AG09309 (cell line): Measurements from ENCODE around the gene CTNNBL1.

Experiments
- DNase-seq: peaks from one replicate; pipeline ENCODE4 v3.0.0-alpha.2; 2010; ENCODE audit warnings: low read depth
- H3K4me3 ChIP-seq: 2 replicates; pipeline ENCODE4 v1.5.1; 2011; ENCODE audit warnings: mild to moderate bottlenecking, low read depth, low read length, moderate library complexity; ENCODE audit not compliant: control insufficient read depth
- TF ChIP-seq, protein P1 (sequence below): IDR thresholded peaks from 2 replicates; pipeline ENCODE4 v1.5.1; 2011; ENCODE audit warnings: mild to moderate bottlenecking, low read depth, low read length, inconsistent platforms; ENCODE audit not compliant: insufficient read depth, control insufficient read depth; ENCODE audit errors: missing control alignments

CTNNBL1 gene

DNA sequence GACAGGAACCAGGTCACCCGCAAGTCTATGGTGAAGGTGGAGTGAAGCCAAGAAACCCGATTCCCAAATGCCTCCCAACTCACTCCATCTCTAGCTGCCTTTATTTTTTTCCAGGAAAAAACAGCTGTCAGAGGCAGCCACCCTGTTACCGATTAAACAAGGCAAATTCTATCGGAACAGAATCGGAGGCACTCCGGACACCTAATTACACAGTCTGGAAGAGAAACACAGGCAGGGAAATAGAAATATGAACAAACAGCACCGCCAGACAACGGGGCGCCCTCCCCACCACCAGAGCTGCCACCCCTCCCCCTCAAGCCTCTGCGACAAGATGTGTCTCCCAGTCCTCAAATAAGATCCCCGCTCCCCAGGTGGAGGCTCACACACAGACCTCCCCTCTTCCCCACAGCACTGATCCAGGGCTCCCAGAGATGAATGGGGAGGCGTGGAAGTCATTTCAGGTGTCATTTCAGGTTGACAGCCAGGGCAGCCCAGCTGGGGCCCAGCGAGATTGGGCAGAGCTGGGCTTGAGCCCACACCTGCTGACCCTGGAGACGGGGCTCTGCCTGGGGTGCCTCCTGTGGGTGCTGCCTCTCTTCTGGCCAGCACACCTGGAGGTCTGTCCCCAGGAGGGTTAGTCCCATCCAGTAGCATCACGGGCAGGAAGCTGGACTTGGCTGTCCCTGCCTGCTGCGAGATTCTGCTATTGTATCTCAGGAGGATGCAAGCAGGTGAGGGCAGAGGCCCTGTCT, 189.3 kb downstream of the CTNNBL1 start:
- DNase-seq = no peak
- no peak overlapping the region for H3K4me3 ChIP-seq
- TF ChIP-seq, protein P1, sequence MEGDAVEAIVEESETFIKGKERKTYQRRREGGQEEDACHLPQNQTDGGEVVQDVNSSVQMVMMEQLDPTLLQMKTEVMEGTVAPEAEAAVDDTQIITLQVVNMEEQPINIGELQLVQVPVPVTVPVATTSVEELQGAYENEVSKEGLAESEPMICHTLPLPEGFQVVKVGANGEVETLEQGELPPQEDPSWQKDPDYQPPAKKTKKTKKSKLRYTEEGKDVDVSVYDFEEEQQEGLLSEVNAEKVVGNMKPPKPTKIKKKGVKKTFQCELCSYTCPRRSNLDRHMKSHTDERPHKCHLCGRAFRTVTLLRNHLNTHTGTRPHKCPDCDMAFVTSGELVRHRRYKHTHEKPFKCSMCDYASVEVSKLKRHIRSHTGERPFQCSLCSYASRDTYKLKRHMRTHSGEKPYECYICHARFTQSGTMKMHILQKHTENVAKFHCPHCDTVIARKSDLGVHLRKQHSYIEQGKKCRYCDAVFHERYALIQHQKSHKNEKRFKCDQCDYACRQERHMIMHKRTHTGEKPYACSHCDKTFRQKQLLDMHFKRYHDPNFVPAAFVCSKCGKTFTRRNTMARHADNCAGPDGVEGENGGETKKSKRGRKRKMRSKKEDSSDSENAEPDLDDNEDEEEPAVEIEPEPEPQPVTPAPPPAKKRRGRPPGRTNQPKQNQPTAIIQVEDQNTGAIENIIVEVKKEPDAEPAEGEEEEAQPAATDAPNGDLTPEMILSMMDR = no peak

DNA sequence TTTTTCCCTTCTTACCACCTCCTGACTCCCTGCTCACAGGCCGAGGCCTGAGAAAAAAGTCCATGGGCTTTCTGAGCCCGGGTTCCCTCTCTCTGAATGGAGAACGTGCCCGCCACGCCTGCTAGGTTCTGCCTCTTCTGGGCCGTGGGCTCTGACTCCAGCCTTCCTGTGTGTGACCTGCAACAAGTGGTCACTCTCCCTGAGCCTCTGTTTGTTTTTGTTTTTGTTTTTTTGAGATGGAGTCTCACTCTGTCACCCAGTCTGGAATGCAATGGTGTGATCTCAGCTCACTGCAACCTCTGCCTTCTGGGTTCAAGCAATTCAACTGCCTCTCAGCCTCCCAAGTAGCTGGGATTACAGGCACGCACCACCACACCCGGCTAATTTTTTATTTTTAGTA, 191.2 kb downstream of the CTNNBL1 start:
- H3K4me3 ChIP-seq = no peak overlapping the region
- DNase-seq = no peak
- TF ChIP-seq, protein P1 = no peak

DNA sequence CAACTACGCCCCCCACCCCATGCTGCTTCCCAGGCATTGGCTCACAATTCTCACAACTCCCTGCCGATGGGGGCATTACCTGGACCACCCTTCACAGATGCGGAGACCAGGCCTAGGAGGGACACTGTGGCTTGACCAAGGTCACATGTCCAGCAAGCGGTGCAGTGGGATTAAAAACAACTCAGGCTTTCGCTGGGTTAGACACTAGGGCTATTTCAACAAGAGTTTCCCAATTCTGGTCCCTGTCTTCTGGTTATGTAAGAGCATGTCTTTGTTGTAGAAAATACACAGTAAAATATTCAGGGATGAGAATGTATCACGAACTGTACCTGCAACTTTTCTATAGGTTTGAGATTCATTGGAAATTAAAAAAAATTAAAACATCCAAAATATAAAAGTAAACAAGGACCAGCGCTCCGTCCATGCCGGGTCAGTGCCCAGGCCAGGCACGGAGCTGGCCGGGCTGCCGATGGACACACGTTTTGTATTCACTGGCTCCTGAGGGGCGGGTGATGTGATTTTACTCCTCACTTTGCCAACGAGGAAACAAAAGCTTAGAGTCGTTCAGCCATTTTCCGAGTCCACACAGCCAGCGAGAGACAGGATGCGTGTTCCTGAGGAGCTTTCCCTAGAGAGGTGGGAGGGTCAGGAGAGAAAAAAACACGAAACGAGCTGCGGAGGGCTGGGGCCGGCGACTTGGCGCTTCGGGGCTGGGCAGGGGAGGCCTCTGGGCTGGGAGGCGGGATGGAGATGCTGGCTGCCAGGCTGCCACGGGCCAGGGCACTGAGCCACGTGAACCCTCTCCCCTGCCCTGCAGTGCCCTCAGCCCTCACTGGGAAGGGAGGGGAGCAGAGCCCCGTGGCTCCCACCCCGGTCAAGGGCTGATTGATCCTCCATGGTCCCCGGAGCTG, 192.0 kb downstream of the CTNNBL1 start:
- no peak for DNase-seq
- TF ChIP-seq, protein P1 = no peak

DNA sequence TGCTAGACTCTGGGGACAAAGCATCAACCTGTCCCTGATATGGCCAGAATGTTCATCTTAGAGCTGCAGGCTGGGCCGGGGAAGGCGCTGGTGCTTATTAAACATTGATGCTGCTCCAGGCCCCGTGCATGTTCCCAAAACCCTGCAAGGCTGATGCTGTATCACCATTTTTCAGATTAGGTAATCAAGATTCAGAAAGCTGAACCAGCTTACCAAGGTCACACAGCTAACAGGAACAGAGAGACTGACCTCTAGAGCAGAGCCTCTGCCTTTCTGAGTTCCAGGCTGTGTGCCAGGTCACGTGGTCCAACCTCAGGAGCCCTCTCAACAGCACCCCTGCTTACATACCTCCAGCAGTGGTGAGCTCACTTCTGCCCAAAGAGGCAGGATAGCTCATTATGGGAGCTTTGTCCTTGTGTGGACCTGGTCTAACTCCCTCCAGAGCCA, 193.0 kb downstream of the CTNNBL1 start:
- H3K4me3 ChIP-seq = no peak overlapping the region
- TF ChIP-seq, protein P1 = no peak
- no peak for DNase-seq

More for the DNA sequence above, 192.0 kb downstream of the CTNNBL1 start:
- no peak overlapping the region for H3K4me3 ChIP-seq

DNA sequence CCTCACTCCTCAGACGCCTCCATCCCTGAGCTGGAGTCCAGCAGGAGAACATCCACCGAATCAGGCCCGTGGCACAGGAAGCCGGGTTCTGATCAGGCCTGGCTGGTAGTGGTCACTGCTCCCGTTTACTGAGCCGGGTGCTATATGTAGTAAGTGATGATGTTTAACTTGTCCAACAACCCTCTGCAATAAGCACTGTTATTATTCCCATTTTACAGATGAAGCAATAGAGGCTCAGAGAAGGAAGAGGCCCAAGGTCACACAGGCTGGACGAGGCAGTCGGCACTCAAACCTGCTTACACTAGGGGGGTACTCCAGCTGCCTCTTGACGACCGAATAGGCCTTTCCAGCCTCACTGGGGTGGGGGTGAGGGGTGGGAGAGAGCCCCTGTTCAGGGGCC, 194.8 kb downstream of the CTNNBL1 start:
- DNase-seq = no peak
- no peak overlapping the region for H3K4me3 ChIP-seq
- TF ChIP-seq, protein P1 = no peak

DNA sequence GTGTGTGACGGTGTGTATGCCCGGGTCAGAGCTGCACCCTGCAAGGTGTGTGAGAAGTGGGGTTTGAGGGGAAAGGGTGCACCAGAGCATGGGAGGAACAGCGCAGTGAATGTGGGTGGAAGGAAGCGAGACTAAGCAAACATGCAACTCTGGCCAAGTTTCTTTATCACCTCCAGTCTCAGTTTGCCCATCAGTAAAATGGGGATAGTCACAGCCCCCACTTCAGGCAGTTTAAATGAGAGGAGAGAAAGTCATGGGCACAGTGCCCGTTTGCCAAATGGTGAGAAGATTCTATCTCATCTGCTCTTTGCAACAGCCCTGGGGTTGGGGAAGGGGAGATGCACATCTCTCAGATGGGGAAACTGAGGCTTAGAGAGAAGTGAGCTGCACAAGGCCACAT, 196.3 kb downstream of the CTNNBL1 start:
- DNase-seq = no peak
- H3K4me3 ChIP-seq = no peak overlapping the region
- TF ChIP-seq, protein P1 = no peak
